Large intestine (tissue), 1 donor: ENCODE measurements around the gene AZGP1. TPM values are rescaled to one million over a fixed set of nuclear protein-coding genes. Genes with fewer than 3 reads are reported as not detected.

Experiments used
- polyA plus RNA-seq: library from polyadenylated mRNA; unstranded; fragments of 120-200 nt; gene quantifications from one replicate; pipeline ENCODE4 v1.2.1, GENCODE V29; 2013

AZGP1 gene
- polyA plus RNA-seq, 1 donor = 13.9 TPM

Other genes with a start within 250 kb of the AZGP1 start
- 1.8 TPM for gene CYP3A7, start 240.8 kb downstream of the AZGP1 start, polyA plus RNA-seq
- gene CYP3A4, start 191.8 kb downstream of the AZGP1 start, polyA plus RNA-seq = 14.3 TPM
- 0.16 TPM for gene CYP3A43, start 148.0 kb downstream of the AZGP1 start, polyA plus RNA-seq
- gene OR2AE1, start 99.0 kb downstream of the AZGP1 start, polyA plus RNA-seq = 0.13 TPM
- 33.2 TPM for gene TRIM4, start 56.5 kb downstream of the AZGP1 start, polyA plus RNA-seq
- 0.54 TPM for gene GJC3, start 46.4 kb downstream of the AZGP1 start, polyA plus RNA-seq
- gene ZKSCAN1, start 39.6 kb upstream of the AZGP1 start, polyA plus RNA-seq = 45.6 TPM
- 13.6 TPM for gene ZSCAN21, start 73.7 kb upstream of the AZGP1 start, polyA plus RNA-seq
- gene ZNF3, start 105.7 kb upstream of the AZGP1 start, polyA plus RNA-seq = 50.4 TPM
- 94.0 TPM for gene COPS6, start 112.9 kb upstream of the AZGP1 start, polyA plus RNA-seq
- gene MCM7, start 125.4 kb upstream of the AZGP1 start, polyA plus RNA-seq = 93.8 TPM
- 18.2 TPM for gene AP4M1, start 125.6 kb upstream of the AZGP1 start, polyA plus RNA-seq
- 36.1 TPM for gene TAF6, start 143.3 kb upstream of the AZGP1 start, polyA plus RNA-seq
- 20.1 TPM for gene CNPY4, start 143.6 kb upstream of the AZGP1 start, polyA plus RNA-seq
- gene MBLAC1, start 150.9 kb upstream of the AZGP1 start, polyA plus RNA-seq = 2.8 TPM
- 133 TPM for gene LAMTOR4, start 172.9 kb upstream of the AZGP1 start, polyA plus RNA-seq
- 23.8 TPM for gene TRAPPC14, start 182.7 kb upstream of the AZGP1 start, polyA plus RNA-seq
- gene GAL3ST4, start 192.6 kb upstream of the AZGP1 start, polyA plus RNA-seq = 4.2 TPM
- 3.9 TPM for gene GPC2, start 201.3 kb upstream of the AZGP1 start, polyA plus RNA-seq
- 15.6 TPM for gene STAG3, start 201.9 kb upstream of the AZGP1 start, polyA plus RNA-seq
- 1.5 TPM for gene PVRIG, start 243.9 kb upstream of the AZGP1 start, polyA plus RNA-seq